Neuronal stem cell (in vitro differentiated cells): ENCODE results near the gene SLC25A43.
"Not testable (repeated sequence)": the region's sequence is repeated elsewhere in the genome, so short reads cannot be mapped to it uniquely, and the experiment has no call there.

Experiments
- DNase-seq: peaks from one replicate; pipeline ENCODE4 v3.0.0-alpha.2; 2013; ENCODE audit warnings: low spot score
- H2AFZ ChIP-seq: one replicate; pipeline ENCODE4 v1.6.1; 2013; ENCODE audit warnings: mild to moderate bottlenecking, low read length, inconsistent platforms
- H2AK5ac ChIP-seq: 2 replicates; pipeline ENCODE4 v1.6.1; 2013; ENCODE audit warnings: low read depth, mild to moderate bottlenecking, inconsistent platforms, low read length, moderate library complexity, mixed read lengths
- H2BK120ac ChIP-seq: 2 replicates; pipeline ENCODE4 v1.6.1; 2013; ENCODE audit warnings: low read depth, mild to moderate bottlenecking, inconsistent platforms, low read length, moderate library complexity, mixed read lengths
- H2BK12ac ChIP-seq: one replicate; pipeline ENCODE4 v1.6.1; 2013; ENCODE audit warnings: low read length, inconsistent platforms
- H2BK15ac ChIP-seq: 2 replicates; pipeline ENCODE4 v1.6.1; 2013; ENCODE audit warnings: mild to moderate bottlenecking, low read length, inconsistent platforms, mixed read lengths
- H2BK5ac ChIP-seq: one replicate; pipeline ENCODE4 v1.6.1; 2013; ENCODE audit warnings: inconsistent platforms, mild to moderate bottlenecking, low read length, moderate library complexity
- H3K14ac ChIP-seq: one replicate; pipeline ENCODE4 v1.6.1; 2013; ENCODE audit warnings: low read length, inconsistent platforms
- H3K18ac ChIP-seq: 2 replicates; pipeline ENCODE4 v1.6.1; 2013; ENCODE audit warnings: low read length, inconsistent platforms
- H3K23ac ChIP-seq: 2 replicates; pipeline ENCODE4 v1.6.1; 2013; ENCODE audit warnings: low read depth, mild to moderate bottlenecking, mixed read lengths, low read length, inconsistent platforms; ENCODE audit not compliant: poor library complexity
- H3K27ac ChIP-seq: replicated peaks from 3 replicates; pipeline ENCODE4 v1.5.1; 2013; ENCODE audit warnings: low read length, inconsistent platforms
- H3K27me3 ChIP-seq, 3 experiments: 2 replicates each; pipeline ENCODE4 v1.6.1; 2013; ENCODE audit warnings: low read length in 3 of 3, mild to moderate bottlenecking in 2 of 3, inconsistent platforms in 1 of 3, low read depth in 1 of 3, mixed read lengths in 1 of 3, moderate library complexity in 1 of 3; ENCODE audit not compliant: control insufficient read depth in 3 of 3, insufficient read depth in 3 of 3
- H3K36me3 ChIP-seq, 2 donors: replicated peaks in 1 of 2; 2 replicates each; pipeline ENCODE4 v1.6.1; 2013; ENCODE audit warnings: low read length in 2 of 2; ENCODE audit not compliant: control insufficient read depth in 2 of 2, insufficient read depth in 2 of 2
- H3K4ac ChIP-seq: 2 replicates; pipeline ENCODE4 v1.6.1; 2013; ENCODE audit warnings: inconsistent platforms, mild to moderate bottlenecking, low read length, moderate library complexity
- H3K4me1 ChIP-seq, 2 donors: 1 replicate in 1 of 2; 2 replicates in 1 of 2; pipeline ENCODE4 v1.6.1; 2013; ENCODE audit warnings: low read length in 2 of 2, low read depth in 1 of 2; ENCODE audit not compliant: control insufficient read depth in 2 of 2, insufficient read depth in 1 of 2
- H3K4me2 ChIP-seq: one replicate; pipeline ENCODE4 v1.6.1; 2013; ENCODE audit warnings: mild to moderate bottlenecking, low read length, inconsistent platforms; ENCODE audit not compliant: insufficient read depth, poor library complexity, severe bottlenecking
- H3K4me3 ChIP-seq, 2 donors: 2 replicates each; pipeline ENCODE4 v1.5.1; 2013; ENCODE audit warnings: low read length in 2 of 2, mild to moderate bottlenecking in 2 of 2, inconsistent platforms in 1 of 2, moderate library complexity in 1 of 2
- H3K79me1 ChIP-seq: one replicate; pipeline ENCODE4 v1.6.1; 2013; ENCODE audit warnings: low read depth, mild to moderate bottlenecking, inconsistent platforms, low read length, moderate library complexity
- H3K9ac ChIP-seq: one replicate; pipeline ENCODE4 v1.6.1; 2013; ENCODE audit warnings: mild to moderate bottlenecking, low read depth, low read length, inconsistent platforms; ENCODE audit not compliant: poor library complexity
- H3K9me3 ChIP-seq, 2 donors: replicated peaks in 1 of 2; 2 replicates each; pipeline versions ENCODE3 to v1.6.1; 2013; ENCODE audit warnings: low read length in 2 of 2, mild to moderate bottlenecking in 2 of 2, inconsistent platforms in 1 of 2, low read depth in 1 of 2, mixed read lengths in 1 of 2, moderate library complexity in 1 of 2; ENCODE audit not compliant: control insufficient read depth in 2 of 2, insufficient read depth in 1 of 2
- H4K8ac ChIP-seq: one replicate; pipeline ENCODE4 v1.6.1; 2013; ENCODE audit warnings: low read depth, mild to moderate bottlenecking, inconsistent platforms, low read length, moderate library complexity
- H4K91ac ChIP-seq: one replicate; pipeline ENCODE4 v1.6.1; 2013; ENCODE audit warnings: low read length, low read depth, mild to moderate bottlenecking, inconsistent platforms; ENCODE audit not compliant: poor library complexity
- WGBS, 2 donors: extraction: QIAGEN DNeasy Blood & Tissue Kit; methylation state at CpG; one replicate each; pipeline ENCODE4 v1.1.7; 2013; ENCODE audit warnings: missing lambda C conversion rate in 2 of 2, mixed read lengths in 1 of 2; ENCODE audit not compliant: insufficient read length in 2 of 2, insufficient replicate concordance in 1 of 2; ENCODE audit errors: extremely low coverage in 2 of 2; 5-methylcytosine and 5-hydroxymethylcytosine counted together

The SLC25A43 gene

DNA sequence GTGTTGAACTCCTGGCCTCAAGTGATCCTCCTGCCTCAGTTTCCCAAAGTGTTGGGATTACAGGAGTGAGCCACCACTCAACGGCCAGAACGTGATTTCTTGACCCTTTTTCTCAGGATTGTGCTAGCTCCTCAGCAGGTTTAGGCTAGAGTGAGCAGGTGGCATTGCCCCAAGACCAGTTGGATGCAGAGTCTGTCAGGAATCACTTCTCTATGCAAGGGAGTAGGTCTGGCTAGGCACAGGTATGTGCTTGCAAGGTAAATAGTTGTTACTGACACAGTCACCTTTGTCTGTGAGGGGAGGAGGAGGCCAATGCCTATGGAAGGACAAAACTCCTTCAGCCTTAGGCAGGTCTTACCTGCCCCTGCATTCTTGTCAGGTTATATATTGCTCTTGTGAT lies 93.3 kb downstream of the SLC25A43 start:
- Histone ChIP-seq H4K8ac (no peak overlapping the region), H3K4ac (no peak overlapping the region), H2BK15ac (no peak overlapping the region), H3K36me3 (no peaks in the 10 kb centered on the region), H2AFZ (no peak overlapping the region), H3K14ac (no peak overlapping the region), H3K27ac (no peak overlapping the region), H3K4me2 (no peak overlapping the region), H3K4me3 (no peak overlapping the region), H3K79me1 (no peaks in the 10 kb centered on the region), H2AK5ac (no peak overlapping the region), H3K18ac (no peak overlapping the region), H2BK5ac (no peak overlapping the region), H3K9me3 (no peaks in the 10 kb centered on the region), H2BK12ac (no peak overlapping the region), H3K27me3 (no peaks in the 10 kb centered on the region), H3K23ac (no peak overlapping the region), H3K4me1 (peaks cover 0 to 7% of the 10 kb centered on the region in 2 donors), H3K9ac (no peak overlapping the region), H2BK120ac (no peak overlapping the region), H4K91ac (no peak overlapping the region)
- DNase-seq, result no peak
- no CpG with 5 or more reads among the region's 2 CpGs for WGBS, 2 donors

DNA sequence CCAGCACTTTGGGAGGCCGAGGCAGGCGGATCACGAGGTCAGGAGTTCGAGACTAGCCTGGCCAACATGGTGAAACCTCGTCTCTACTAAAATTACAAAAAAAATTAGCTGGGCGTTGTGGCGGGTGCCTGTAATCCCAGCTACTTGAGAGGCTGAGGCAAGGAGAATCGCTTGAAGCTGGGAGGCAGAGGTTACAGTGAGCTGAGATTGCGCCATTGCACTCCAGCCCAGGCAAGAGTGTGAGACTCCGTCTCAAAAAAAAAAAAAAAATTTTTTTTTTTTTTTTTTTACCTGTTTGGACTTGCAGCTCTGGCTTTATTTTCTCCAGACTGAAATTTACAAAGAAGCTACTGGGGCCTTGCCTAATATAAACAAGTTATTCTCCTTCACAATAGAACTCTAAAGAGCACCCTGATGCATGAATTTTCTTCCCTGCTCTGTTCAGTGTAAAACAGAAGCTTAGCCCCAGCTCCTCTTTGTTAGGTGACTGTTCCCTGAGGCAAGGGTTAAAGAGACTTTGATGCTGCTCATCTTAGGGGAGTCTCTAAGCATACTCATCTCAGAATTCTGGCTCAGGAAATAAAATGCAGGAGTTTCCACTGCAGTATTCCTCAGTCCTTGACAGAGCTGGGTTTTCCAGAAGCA lies 94.8 kb downstream of the SLC25A43 start:
- DNase-seq, H3K27ac ChIP-seq, H3K18ac ChIP-seq, H2AK5ac ChIP-seq, H3K4me1 ChIP-seq, H2BK12ac ChIP-seq, H3K4me3 ChIP-seq, H3K23ac ChIP-seq, H3K79me1 ChIP-seq, H2BK5ac ChIP-seq, H4K8ac ChIP-seq, H3K14ac ChIP-seq, H3K9ac ChIP-seq, H3K36me3 ChIP-seq, H3K4ac ChIP-seq, H3K4me2 ChIP-seq, H4K91ac ChIP-seq, H2BK15ac ChIP-seq, H3K27me3 ChIP-seq, H3K9me3 ChIP-seq, H2BK120ac ChIP-seq: not testable (repeated sequence)
- WGBS, 2 donors, result no CpG with 5 or more reads among the region's 10 CpGs
- H2AFZ ChIP-seq, result peak overlapping the region; percentile 72

DNA sequence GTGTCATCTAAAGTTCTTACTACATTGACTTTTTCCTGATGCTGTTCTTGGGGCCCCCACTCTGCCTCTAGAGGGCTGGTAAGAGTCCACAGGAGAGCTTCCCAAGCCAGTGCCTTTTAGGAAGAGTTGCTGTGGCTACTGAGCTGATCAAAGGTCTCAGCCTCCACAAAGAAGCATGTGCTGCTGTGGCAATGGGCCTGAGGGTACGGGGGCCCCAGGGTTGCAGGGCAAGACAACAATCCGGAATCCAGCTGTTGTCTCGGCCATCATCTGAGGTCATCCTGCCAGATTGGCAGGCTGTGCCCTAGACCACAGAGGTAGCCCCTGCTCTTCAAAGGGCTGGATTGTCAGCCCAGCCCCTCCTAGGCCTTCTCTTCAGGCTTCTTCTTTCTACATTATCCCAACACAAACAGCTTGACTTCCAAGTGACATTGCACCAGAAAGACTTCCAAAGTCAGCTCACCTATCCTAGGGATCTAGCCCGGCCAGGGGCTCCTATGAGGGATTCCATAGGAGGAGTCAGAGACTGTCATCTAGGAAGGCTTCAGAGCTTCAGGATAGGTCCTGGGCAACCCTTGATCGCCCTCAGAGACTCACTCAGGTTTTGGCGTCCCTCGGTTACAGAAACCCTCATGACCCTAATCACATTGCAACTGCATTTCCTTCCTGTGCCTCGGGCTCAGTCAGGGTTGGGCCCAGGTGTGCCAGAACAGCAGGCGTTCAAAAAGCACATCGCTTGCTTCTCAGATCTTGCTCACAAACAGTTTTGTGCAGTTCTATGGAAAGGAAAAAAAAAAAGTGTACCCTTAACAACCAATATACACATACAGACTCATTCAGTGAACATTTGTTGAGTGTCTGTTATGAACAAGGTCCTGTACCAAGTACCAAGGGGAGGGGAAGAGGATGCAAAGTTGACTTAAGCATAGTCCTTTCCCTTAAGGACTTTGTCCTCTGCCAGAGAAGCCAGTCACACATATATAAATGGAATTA lies 96.9 kb downstream of the SLC25A43 start:
- H4K8ac ChIP-seq, result no peak overlapping the region
- no peak overlapping the region for H2BK12ac ChIP-seq
- H3K4me2 ChIP-seq, result no peak overlapping the region
- no peak overlapping the region for H4K91ac ChIP-seq
- no peaks in the 10 kb centered on the region for H3K27me3 ChIP-seq
- H3K4me3 ChIP-seq, result no peak overlapping the region
- no peak overlapping the region for H3K27ac ChIP-seq
- H3K9me3 ChIP-seq, result no peaks in the 10 kb centered on the region
- peak overlapping the region; percentile 56 for H2AFZ ChIP-seq
- no peak overlapping the region for H2BK5ac ChIP-seq
- H3K18ac ChIP-seq, result no peak overlapping the region
- H3K4me1 ChIP-seq, result peaks cover 0 to 7% of the 10 kb centered on the region in 2 donors
- no peaks in the 10 kb centered on the region for H3K79me1 ChIP-seq
- H3K4ac ChIP-seq, result no peak overlapping the region
- no peak for DNase-seq
- WGBS, 2 donors, result no CpG with 5 or more reads among the region's 10 CpGs
- no peak overlapping the region for H3K14ac ChIP-seq
- no peak overlapping the region for H3K23ac ChIP-seq
- no peak overlapping the region for H2AK5ac ChIP-seq
- no peak overlapping the region for H3K9ac ChIP-seq
- H3K36me3 ChIP-seq, result no peaks in the 10 kb centered on the region
- no peak overlapping the region for H2BK15ac ChIP-seq
- H2BK120ac ChIP-seq, result no peak overlapping the region

DNA sequence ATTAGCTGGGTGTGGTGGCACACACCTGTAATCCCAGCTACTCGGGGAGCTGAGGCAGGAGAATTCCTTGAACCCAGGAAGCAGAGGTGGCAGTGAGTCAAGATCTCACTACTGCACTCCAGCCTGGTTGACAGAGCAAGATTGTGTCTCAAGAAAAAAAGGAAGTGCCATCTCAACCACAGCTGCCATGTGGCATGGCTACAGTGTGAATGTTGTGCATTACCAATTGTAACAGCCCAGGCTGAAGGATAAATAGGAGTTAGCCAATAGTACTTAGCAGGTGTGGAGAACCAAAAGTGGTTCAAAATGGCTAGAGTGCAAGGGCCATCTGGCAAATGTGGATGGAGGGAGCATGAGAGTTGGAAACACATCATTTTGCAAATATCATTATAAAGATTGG lies 98.0 kb downstream of the SLC25A43 start:
- Histone ChIP-seq H3K4me1 (peaks cover 0 to 7% of the 10 kb centered on the region in 2 donors), H3K4ac (no peak overlapping the region), H3K18ac (no peak overlapping the region), H2BK15ac (no peak overlapping the region), H2AFZ (no peak overlapping the region), H2BK5ac (no peak overlapping the region), H2BK12ac (no peak overlapping the region), H3K23ac (no peak overlapping the region), H3K4me2 (no peak overlapping the region), H2AK5ac (no peak overlapping the region), H3K79me1 (no peaks in the 10 kb centered on the region), H3K9me3 (no peaks in the 10 kb centered on the region), H3K36me3 (no peaks in the 10 kb centered on the region), H3K27ac (no peak overlapping the region), H4K91ac (no peak overlapping the region), H3K4me3 (no peak overlapping the region), H2BK120ac (no peak overlapping the region), H3K9ac (no peak overlapping the region), H4K8ac (no peak overlapping the region), H3K27me3 (no peaks in the 10 kb centered on the region), H3K14ac (no peak overlapping the region)
- no peak for DNase-seq
- WGBS, 2 donors, result no CpG with 5 or more reads among the region's 1 CpG
